ENCODE measurements around the gene ZNF500.

ZNF500 gene

DNA sequence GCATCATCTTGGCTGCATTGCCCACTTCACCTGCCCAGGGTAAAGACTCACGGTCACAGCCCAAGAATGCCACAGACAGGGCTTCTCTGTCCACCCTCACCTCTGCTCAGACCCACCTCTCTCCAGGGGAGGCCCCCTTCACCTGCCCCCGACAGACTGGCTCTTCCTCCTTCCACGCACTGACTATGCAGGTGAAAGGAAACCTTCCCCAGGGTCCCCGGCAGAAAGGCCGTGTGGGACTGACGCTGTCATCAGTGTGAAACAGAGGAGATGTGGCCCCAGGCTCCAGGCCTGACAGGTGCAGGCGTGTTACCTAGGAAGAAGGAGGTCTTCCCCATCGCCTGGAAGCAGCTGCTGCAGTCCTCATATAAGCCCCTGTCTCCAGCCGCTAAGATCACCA lies 44.8 kb upstream of the ZNF500 start:
- no peak overlapping the region for H2AFZ ChIP-seq (ENCODE audit: insufficient read depth, low read length, poor library complexity)
- no CpG with 5 or more reads among the region's 9 CpGs for WGBS (ENCODE audit: extremely low coverage, insufficient coverage, insufficient read length)
- H2BK120ac ChIP-seq (ENCODE audit: insufficient read depth, low read length, poor library complexity) = no peak overlapping the region
- no peak overlapping the region for H3K4ac ChIP-seq (ENCODE audit: low read depth, low read length)
- no peak overlapping the region for H3K9ac ChIP-seq (ENCODE audit: low read length)
- no peak for DNase-seq
- no peaks in the 10 kb centered on the region for H3K9me3 ChIP-seq (ENCODE audit: insufficient read depth, low read depth, low read length)
- H4K12ac ChIP-seq (ENCODE audit: low read depth, low read length) = no peak overlapping the region
- no peak overlapping the region for H3K4me3 ChIP-seq (ENCODE audit: low read depth, low read length)
- no peak overlapping the region for H3K23ac ChIP-seq (ENCODE audit: low read length)
- H4K91ac ChIP-seq (ENCODE audit: low read depth, low read length) = no peak overlapping the region
- no peak overlapping the region for H2AK5ac ChIP-seq (ENCODE audit: low read length)
- H4K8ac ChIP-seq (ENCODE audit: low read depth, low read length) = no peak overlapping the region
- H3K27ac ChIP-seq (ENCODE audit: low read depth, low read length) = no peak overlapping the region
- no peak overlapping the region for H3K18ac ChIP-seq (ENCODE audit: low read length)
- H2BK5ac ChIP-seq (ENCODE audit: low read depth, low read length, poor library complexity) = no peak overlapping the region
- H3K79me1 ChIP-seq (ENCODE audit: low read length) = no peaks in the 10 kb centered on the region
- H3K79me2 ChIP-seq (ENCODE audit: control insufficient read depth, insufficient read depth, low read length, poor library complexity) = no peaks in the 10 kb centered on the region
- H3K4me2 ChIP-seq (ENCODE audit: low read length) = no peak overlapping the region
- peaks cover 52 to 66% of the 10 kb centered on the region in 2 experiments for H3K36me3 ChIP-seq (ENCODE audit: control insufficient read depth in 1 of 2, insufficient read depth in 2 of 2, low read length in 2 of 2)
- H3K27me3 ChIP-seq (ENCODE audit: insufficient read depth, low read length) = no peaks in the 10 kb centered on the region
- H3K4me1 ChIP-seq (ENCODE audit: control insufficient read depth in 1 of 2, insufficient read depth in 2 of 2, low read length in 2 of 2) = no peaks in the 10 kb centered on the region
- no peak overlapping the region for H3K14ac ChIP-seq (ENCODE audit: low read length)
- no peak overlapping the region for H2BK12ac ChIP-seq (ENCODE audit: low read length)

DNA sequence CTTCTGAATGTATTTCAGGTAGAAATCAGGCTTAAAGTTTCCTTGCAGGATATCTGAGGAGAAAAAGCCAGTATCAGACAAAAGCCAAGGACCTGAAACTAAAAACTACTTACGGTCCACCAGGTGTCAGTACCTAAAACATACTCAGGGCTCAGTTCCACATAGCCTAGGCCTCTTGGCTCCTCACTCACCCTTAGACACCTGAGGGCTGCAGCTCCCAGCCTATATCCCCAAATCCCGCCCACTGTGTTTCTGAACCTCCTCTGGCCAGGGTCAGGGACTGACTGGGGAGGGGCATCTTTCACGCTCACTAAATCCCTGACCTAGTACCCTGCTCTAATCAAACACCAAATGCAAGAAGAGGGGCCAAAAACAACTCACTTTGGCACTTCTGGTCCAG lies 44.3 kb upstream of the ZNF500 start:
- H2AK5ac ChIP-seq (ENCODE audit: low read length) = no peak overlapping the region
- H3K4me1 ChIP-seq (ENCODE audit: control insufficient read depth in 1 of 2, insufficient read depth in 2 of 2, low read length in 2 of 2) = no peaks in the 10 kb centered on the region
- H3K18ac ChIP-seq (ENCODE audit: low read length) = no peak overlapping the region
- no peak overlapping the region for H2BK5ac ChIP-seq (ENCODE audit: low read depth, low read length, poor library complexity)
- H3K4me2 ChIP-seq (ENCODE audit: low read length) = no peak overlapping the region
- H4K12ac ChIP-seq (ENCODE audit: low read depth, low read length) = no peak overlapping the region
- peaks cover 55 to 69% of the 10 kb centered on the region in 2 experiments for H3K36me3 ChIP-seq (ENCODE audit: control insufficient read depth in 1 of 2, insufficient read depth in 2 of 2, low read length in 2 of 2)
- H2AFZ ChIP-seq (ENCODE audit: insufficient read depth, low read length, poor library complexity) = no peak overlapping the region
- no peak overlapping the region for H4K91ac ChIP-seq (ENCODE audit: low read depth, low read length)
- no peaks in the 10 kb centered on the region for H3K79me1 ChIP-seq (ENCODE audit: low read length)
- H3K9me3 ChIP-seq (ENCODE audit: insufficient read depth, low read depth, low read length) = no peaks in the 10 kb centered on the region
- no peak overlapping the region for H3K27ac ChIP-seq (ENCODE audit: low read depth, low read length)
- H3K4me3 ChIP-seq (ENCODE audit: low read depth, low read length) = no peak overlapping the region
- H3K23ac ChIP-seq (ENCODE audit: low read length) = no peak overlapping the region
- no CpG with 5 or more reads among the region's 3 CpGs for WGBS (ENCODE audit: extremely low coverage, insufficient coverage, insufficient read length)
- no peak overlapping the region for H2BK120ac ChIP-seq (ENCODE audit: insufficient read depth, low read length, poor library complexity)
- H3K4ac ChIP-seq (ENCODE audit: low read depth, low read length) = no peak overlapping the region
- no peak for DNase-seq
- no peak overlapping the region for H3K9ac ChIP-seq (ENCODE audit: low read length)
- no peak overlapping the region for H2BK12ac ChIP-seq (ENCODE audit: low read length)
- no peak overlapping the region for H4K8ac ChIP-seq (ENCODE audit: low read depth, low read length)
- H3K79me2 ChIP-seq (ENCODE audit: control insufficient read depth, insufficient read depth, low read length, poor library complexity) = no peaks in the 10 kb centered on the region
- no peaks in the 10 kb centered on the region for H3K27me3 ChIP-seq (ENCODE audit: insufficient read depth, low read length)
- H3K14ac ChIP-seq (ENCODE audit: low read length) = no peak overlapping the region

DNA sequence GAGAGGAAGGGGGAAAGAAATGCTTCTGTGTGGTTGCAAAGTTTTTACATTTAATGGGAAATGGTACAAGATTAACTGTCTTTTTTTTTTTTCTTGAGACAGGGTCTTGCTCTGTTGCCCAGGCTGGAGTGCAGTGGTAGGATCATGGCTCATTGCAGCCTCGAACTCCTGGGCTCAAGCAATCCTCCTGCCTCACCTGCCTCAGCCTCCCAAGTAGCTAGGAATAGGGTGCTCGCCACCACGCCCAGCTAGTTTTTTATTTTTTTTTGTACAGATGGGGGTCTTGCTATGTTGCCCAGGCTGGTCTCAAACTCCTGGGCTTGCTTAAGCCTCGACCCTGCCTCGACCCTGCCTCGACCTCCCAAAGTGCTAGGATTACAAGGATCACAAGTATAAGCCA lies 39.3 kb upstream of the ZNF500 start:
- Histone ChIP-seq H2BK120ac (ENCODE audit: insufficient read depth, low read length, poor library complexity) (no peak overlapping the region), H3K79me2 (ENCODE audit: control insufficient read depth, insufficient read depth, low read length, poor library complexity) (peaks cover 2% of the 10 kb centered on the region), H3K14ac (ENCODE audit: low read length) (no peak overlapping the region), H3K9me3 (ENCODE audit: insufficient read depth, low read depth, low read length) (no peaks in the 10 kb centered on the region), H3K27ac (ENCODE audit: low read depth, low read length) (no peak overlapping the region), H3K27me3 (ENCODE audit: insufficient read depth, low read length) (no peaks in the 10 kb centered on the region), H4K8ac (ENCODE audit: low read depth, low read length) (no peak overlapping the region), H4K91ac (ENCODE audit: low read depth, low read length) (no peak overlapping the region), H3K4me1 (ENCODE audit: control insufficient read depth in 1 of 2, insufficient read depth in 2 of 2, low read length in 2 of 2) (peaks cover 5 to 9% of the 10 kb centered on the region in 2 experiments), H3K18ac (ENCODE audit: low read length) (no peak overlapping the region), H3K9ac (ENCODE audit: low read length) (no peak overlapping the region), H2BK5ac (ENCODE audit: low read depth, low read length, poor library complexity) (no peak overlapping the region), H3K4ac (ENCODE audit: low read depth, low read length) (no peak overlapping the region), H2AFZ (ENCODE audit: insufficient read depth, low read length, poor library complexity) (no peak overlapping the region), H3K4me3 (ENCODE audit: low read depth, low read length) (no peak overlapping the region), H2AK5ac (ENCODE audit: low read length) (no peak overlapping the region), H3K4me2 (ENCODE audit: low read length) (no peak overlapping the region), H2BK12ac (ENCODE audit: low read length) (no peak overlapping the region), H3K23ac (ENCODE audit: low read length) (no peak overlapping the region), H3K36me3 (ENCODE audit: control insufficient read depth in 1 of 2, insufficient read depth in 2 of 2, low read length in 2 of 2) (peaks cover 49 to 50% of the 10 kb centered on the region in 2 experiments), H4K12ac (ENCODE audit: low read depth, low read length) (no peak overlapping the region), H3K79me1 (ENCODE audit: low read length) (peaks cover 6% of the 10 kb centered on the region)
- DNase-seq = no peak
- WGBS (ENCODE audit: extremely low coverage, insufficient coverage, insufficient read length) = no CpG with 5 or more reads among the region's 6 CpGs

DNA sequence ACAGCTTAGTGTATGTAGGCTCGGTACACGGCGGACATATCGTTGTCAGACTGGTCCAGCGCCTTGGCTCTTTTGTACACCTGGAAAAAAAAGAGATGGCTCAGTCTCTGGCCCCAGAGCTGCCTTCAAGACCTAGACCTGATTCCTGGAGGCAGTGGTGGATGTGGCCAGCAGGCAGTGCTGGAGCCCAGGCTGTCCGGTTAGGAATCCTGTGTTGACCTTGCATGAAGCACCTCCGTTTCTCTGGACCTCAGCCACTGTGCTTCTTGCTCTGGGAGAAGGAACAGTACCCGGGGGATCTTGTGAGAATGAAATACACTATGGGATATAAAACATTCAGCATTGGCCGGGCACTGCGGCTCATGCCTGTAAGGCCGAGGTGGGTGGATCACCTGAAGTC lies 38.3 kb upstream of the ZNF500 start:
- no peak overlapping the region for H2BK120ac ChIP-seq (ENCODE audit: insufficient read depth, low read length, poor library complexity)
- H3K27me3 ChIP-seq (ENCODE audit: insufficient read depth, low read length) = no peaks in the 10 kb centered on the region
- H3K4me1 ChIP-seq (ENCODE audit: control insufficient read depth in 1 of 2, insufficient read depth in 2 of 2, low read length in 2 of 2) = peaks cover 8 to 11% of the 10 kb centered on the region in 2 experiments
- no peak overlapping the region for H3K14ac ChIP-seq (ENCODE audit: low read length)
- peaks cover 42 to 44% of the 10 kb centered on the region in 2 experiments for H3K36me3 ChIP-seq (ENCODE audit: control insufficient read depth in 1 of 2, insufficient read depth in 2 of 2, low read length in 2 of 2)
- no peaks in the 10 kb centered on the region for H3K9me3 ChIP-seq (ENCODE audit: insufficient read depth, low read depth, low read length)
- H4K8ac ChIP-seq (ENCODE audit: low read depth, low read length) = no peak overlapping the region
- no peak overlapping the region for H4K91ac ChIP-seq (ENCODE audit: low read depth, low read length)
- no peak overlapping the region for H2BK12ac ChIP-seq (ENCODE audit: low read length)
- no peak for DNase-seq
- H2AFZ ChIP-seq (ENCODE audit: insufficient read depth, low read length, poor library complexity) = no peak overlapping the region
- no peak overlapping the region for H3K18ac ChIP-seq (ENCODE audit: low read length)
- H3K79me1 ChIP-seq (ENCODE audit: low read length) = peaks cover 6% of the 10 kb centered on the region
- H3K4me2 ChIP-seq (ENCODE audit: low read length) = no peak overlapping the region
- no peak overlapping the region for H3K4ac ChIP-seq (ENCODE audit: low read depth, low read length)
- no CpG with 5 or more reads among the region's 11 CpGs for WGBS (ENCODE audit: extremely low coverage, insufficient coverage, insufficient read length)
- no peak overlapping the region for H3K23ac ChIP-seq (ENCODE audit: low read length)
- H3K9ac ChIP-seq (ENCODE audit: low read length) = no peak overlapping the region
- no peak overlapping the region for H4K12ac ChIP-seq (ENCODE audit: low read depth, low read length)
- no peak overlapping the region for H3K4me3 ChIP-seq (ENCODE audit: low read depth, low read length)
- H2BK5ac ChIP-seq (ENCODE audit: low read depth, low read length, poor library complexity) = no peak overlapping the region
- H3K27ac ChIP-seq (ENCODE audit: low read depth, low read length) = no peak overlapping the region
- peaks cover 2% of the 10 kb centered on the region for H3K79me2 ChIP-seq (ENCODE audit: control insufficient read depth, insufficient read depth, low read length, poor library complexity)
- H2AK5ac ChIP-seq (ENCODE audit: low read length) = no peak overlapping the region

Data from trophoblast cell (in vitro differentiated cells and primary cell).